CD8-positive, alpha-beta memory T cell (primary cell): ENCODE results near the gene CFTR. TPM values are rescaled to one million over a fixed set of nuclear protein-coding genes. Genes with fewer than 3 reads are reported as not detected.

Experiments
- CTCF ChIA-PET: fragments of 350-600 bp; sonication (Branson Sonifier 250); formaldehyde crosslinking; loops from one replicate; lab custom pipeline; 2021; ENCODE audit warnings: antibody characterized with exemption; lab: Charles Lee
- POLR2A ChIA-PET: fragments of 350-600 bp; sonication (Branson Sonifier 250); formaldehyde crosslinking; loops from one replicate; lab custom pipeline; 2021; ENCODE audit warnings: antibody characterized with exemption; lab: Charles Lee
- DNase-seq, 5 donors: peaks; one replicate each; pipeline versions ENCODE4 v3.0.0 to v3.0.0-alpha.2; 2020 to 2022; ENCODE audit warnings: mixed read lengths in 1 of 5
- H3K27ac ChIP-seq: one replicate; pipeline ENCODE4 v1.7.0; 2013; ENCODE audit warnings: low read depth, mild to moderate bottlenecking, low read length, moderate library complexity
- H3K27me3 ChIP-seq: 2 replicates; pipeline ENCODE4 v1.7.0; 2013; ENCODE audit warnings: low read length, mild to moderate bottlenecking; ENCODE audit not compliant: insufficient read depth, poor library complexity, severe bottlenecking
- H3K36me3 ChIP-seq: 2 replicates; pipeline ENCODE4 v1.7.0; 2013; ENCODE audit warnings: mild to moderate bottlenecking, low read length, moderate library complexity; ENCODE audit not compliant: insufficient read depth
- H3K4me1 ChIP-seq: 2 replicates; pipeline ENCODE4 v1.7.0; 2013; ENCODE audit warnings: mild to moderate bottlenecking, low read length, moderate library complexity; ENCODE audit not compliant: insufficient read depth
- H3K4me3 ChIP-seq: 2 replicates; pipeline ENCODE4 v1.7.0; 2013; ENCODE audit warnings: mild to moderate bottlenecking, low read length
- H3K9me3 ChIP-seq: 2 replicates; pipeline ENCODE4 v1.7.0; 2013; ENCODE audit warnings: mild to moderate bottlenecking, low read length
- H3K27ac Mint-ChIP-seq, 8 donors: one replicate each; pipeline ENCODE4 v1.8.0; 2020 to 2021; ENCODE audit warnings: mixed read lengths in 8 of 8, mild to moderate bottlenecking in 6 of 8, inconsistent platforms in 3 of 8, moderate library complexity in 3 of 8
- H3K27me3 Mint-ChIP-seq, 2 donors: one replicate each; pipeline ENCODE4 v1.8.0; 2020 to 2021; ENCODE audit warnings: mixed read lengths in 2 of 2, mild to moderate bottlenecking in 1 of 2, moderate library complexity in 1 of 2
- H3K36me3 Mint-ChIP-seq, 3 donors: one replicate each; pipeline ENCODE4 v1.8.0; 2020 to 2021; ENCODE audit warnings: mixed read lengths in 3 of 3, inconsistent platforms in 1 of 3, mild to moderate bottlenecking in 1 of 3
- H3K4me1 Mint-ChIP-seq, 3 donors: one replicate each; pipeline ENCODE4 v1.8.0; 2020 to 2021; ENCODE audit warnings: mixed read lengths in 3 of 3, inconsistent platforms in 1 of 3, mild to moderate bottlenecking in 1 of 3
- H3K4me3 Mint-ChIP-seq, 7 donors: one replicate each; pipeline ENCODE4 v1.8.0; 2020 to 2021; ENCODE audit warnings: mixed read lengths in 7 of 7, mild to moderate bottlenecking in 6 of 7, moderate library complexity in 4 of 7, inconsistent platforms in 2 of 7
- H3K9me3 Mint-ChIP-seq, 5 donors: one replicate each; pipeline ENCODE4 v1.8.0; 2020 to 2022; ENCODE audit warnings: mixed read lengths in 5 of 5, mild to moderate bottlenecking in 3 of 5, moderate library complexity in 2 of 5, inconsistent platforms in 1 of 5
- polyA plus RNA-seq: library from polyadenylated mRNA; unstranded; fragments of 300-500 nt; fragmentation: Illumina TruSeq; gene quantifications from one replicate; pipeline ENCODE4 v1.2.3, GENCODE V29; 2021
- total RNA-seq, 2 experiments: library from RNA; stranded (reverse); gene quantifications; one replicate each; pipeline ENCODE4 v1.2.3, GENCODE V29; 2021

CFTR gene
- total and polyA plus RNA-seq, 3 experiments from 2014 or later = not detected

GRCh38 chr7:117572856-117573620 is 93.2 kb downstream of the CFTR start:
- Mint-ChIP-seq H3K27ac (no peak overlapping the region), H3K36me3 (no peaks in the 10 kb centered on the region), H3K4me3 (no peak overlapping the region), H3K9me3 (peaks cover 0 to 6% (median 0%) of the 10 kb centered on the region in 5 donors), H3K4me1 (no peaks in the 10 kb centered on the region), H3K27me3 (no peaks in the 10 kb centered on the region)
- no peak overlapping the region for H3K4me3 ChIP-seq
- ChIA-PET POLR2A (no interaction called here), CTCF (no interaction called here)
- no peaks in the 10 kb centered on the region for H3K9me3 ChIP-seq
- H3K36me3 ChIP-seq = no peaks in the 10 kb centered on the region
- no peak for DNase-seq
- no peak overlapping the region for H3K27ac ChIP-seq
- H3K27me3 ChIP-seq = no peaks in the 10 kb centered on the region
- no peaks in the 10 kb centered on the region for H3K4me1 ChIP-seq

DNA sequence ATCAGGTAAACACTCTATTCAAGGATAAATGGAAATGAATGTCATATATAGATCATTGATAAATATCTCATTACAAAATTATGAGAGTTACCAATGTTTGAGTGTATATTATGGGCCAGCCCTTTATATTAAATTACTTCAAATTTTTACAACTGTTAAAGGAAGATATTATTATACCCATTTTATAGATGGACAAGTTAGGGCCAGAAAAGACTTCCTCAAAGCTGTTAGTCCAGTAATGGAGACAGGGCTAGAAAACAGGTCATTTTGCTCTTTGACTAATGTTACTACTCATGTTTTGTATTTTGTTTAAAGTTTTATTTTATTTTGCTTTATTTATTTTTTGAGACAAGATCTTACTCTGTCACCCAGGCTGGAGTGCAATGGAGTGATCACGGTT is 101.6 kb downstream of the CFTR start:
- no peak for DNase-seq
- no peaks in the 10 kb centered on the region for H3K27me3 ChIP-seq
- Mint-ChIP-seq H3K4me3 (no peak overlapping the region), H3K9me3 (peaks cover 0 to 6% (median 0%) of the 10 kb centered on the region in 5 donors), H3K4me1 (no peaks in the 10 kb centered on the region), H3K27me3 (no peaks in the 10 kb centered on the region), H3K36me3 (no peaks in the 10 kb centered on the region), H3K27ac (no peak overlapping the region)
- H3K4me3 ChIP-seq = no peak overlapping the region
- no peaks in the 10 kb centered on the region for H3K9me3 ChIP-seq
- no peaks in the 10 kb centered on the region for H3K36me3 ChIP-seq
- POLR2A ChIA-PET = no interaction called here
- H3K27ac ChIP-seq = no peak overlapping the region
- CTCF ChIA-PET = no interaction called here
- no peaks in the 10 kb centered on the region for H3K4me1 ChIP-seq

DNA sequence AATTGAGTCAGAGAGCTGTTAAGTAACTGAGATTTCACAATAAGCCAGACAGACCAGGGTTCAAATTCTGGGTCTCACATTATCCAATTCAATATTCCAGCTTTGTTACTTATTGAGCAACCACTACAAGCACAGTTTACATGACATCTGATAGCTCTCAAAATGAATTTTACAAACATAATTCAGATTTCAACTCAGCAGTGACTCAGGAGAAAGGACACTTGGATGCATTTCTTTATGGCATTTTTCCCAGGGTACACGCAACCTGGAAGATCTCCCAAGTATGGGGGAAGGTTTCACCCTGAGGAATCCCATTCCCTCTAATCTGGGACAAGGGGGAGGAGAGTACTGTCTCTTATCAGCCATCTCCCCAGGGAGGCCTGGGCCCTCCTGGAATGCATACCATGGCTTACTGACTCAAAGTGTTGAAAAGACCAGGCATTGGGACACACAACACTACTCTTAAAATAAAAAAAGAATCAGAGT is 102.4 kb downstream of the CFTR start:
- Histone ChIP-seq H3K4me3 (no peak overlapping the region), H3K27me3 (no peaks in the 10 kb centered on the region), H3K9me3 (no peaks in the 10 kb centered on the region), H3K36me3 (no peaks in the 10 kb centered on the region), H3K27ac (no peak overlapping the region), H3K4me1 (no peaks in the 10 kb centered on the region)
- CTCF ChIA-PET = no interaction called here
- no peaks in the 10 kb centered on the region for H3K27me3 Mint-ChIP-seq
- H3K27ac Mint-ChIP-seq = no peak overlapping the region
- H3K9me3 Mint-ChIP-seq = peaks cover 0 to 6% (median 0%) of the 10 kb centered on the region in 5 donors
- no peak overlapping the region for H3K4me3 Mint-ChIP-seq
- DNase-seq = no peak
- POLR2A ChIA-PET = no interaction called here
- no peaks in the 10 kb centered on the region for H3K36me3 Mint-ChIP-seq
- no peaks in the 10 kb centered on the region for H3K4me1 Mint-ChIP-seq

GRCh38 chr7:117587931-117588330 is 108.1 kb downstream of the CFTR start:
- CTCF ChIA-PET = no interaction called here

GRCh38 chr7:117588352-117588794 is 108.5 kb downstream of the CFTR start:
- H3K27ac ChIP-seq = no peak overlapping the region
- Mint-ChIP-seq H3K27me3 (no peaks in the 10 kb centered on the region), H3K36me3 (no peaks in the 10 kb centered on the region), H3K4me1 (no peaks in the 10 kb centered on the region), H3K4me3 (no peak overlapping the region), H3K9me3 (no peaks in the 10 kb centered on the region), H3K27ac (no peak overlapping the region)
- H3K4me1 ChIP-seq = no peaks in the 10 kb centered on the region
- no peak overlapping the region for H3K4me3 ChIP-seq
- ChIA-PET POLR2A (no interaction called here), CTCF (no interaction called here)
- H3K9me3 ChIP-seq = no peaks in the 10 kb centered on the region
- no peak for DNase-seq
- no peaks in the 10 kb centered on the region for H3K36me3 ChIP-seq
- H3K27me3 ChIP-seq = no peaks in the 10 kb centered on the region

More at GRCh38 chr7:117587931-117588330, 108.1 kb downstream of the CFTR start:
- Mint-ChIP-seq H3K27ac (no peak overlapping the region), H3K9me3 (no peaks in the 10 kb centered on the region), H3K36me3 (no peaks in the 10 kb centered on the region), H3K4me1 (no peaks in the 10 kb centered on the region), H3K4me3 (no peak overlapping the region), H3K27me3 (no peaks in the 10 kb centered on the region)
- Histone ChIP-seq H3K27ac (no peak overlapping the region), H3K4me1 (no peaks in the 10 kb centered on the region), H3K27me3 (no peaks in the 10 kb centered on the region), H3K4me3 (no peak overlapping the region), H3K36me3 (no peaks in the 10 kb centered on the region), H3K9me3 (no peaks in the 10 kb centered on the region)
- POLR2A ChIA-PET = no interaction called here
- DNase-seq = no peak

GRCh38 chr7:117590191-117590590 is 110.4 kb downstream of the CFTR start:
- no peak overlapping the region for H3K4me3 ChIP-seq
- CTCF ChIA-PET = no interaction called here
- H3K27me3 Mint-ChIP-seq = no peaks in the 10 kb centered on the region
- no peak overlapping the region for H3K4me3 Mint-ChIP-seq
- H3K27me3 ChIP-seq = no peaks in the 10 kb centered on the region
- no peak overlapping the region for H3K27ac ChIP-seq
- no peaks in the 10 kb centered on the region for H3K4me1 Mint-ChIP-seq
- no peaks in the 10 kb centered on the region for H3K9me3 ChIP-seq
- DNase-seq = no peak
- no peaks in the 10 kb centered on the region for H3K4me1 ChIP-seq
- H3K9me3 Mint-ChIP-seq = no peaks in the 10 kb centered on the region
- H3K36me3 Mint-ChIP-seq = no peaks in the 10 kb centered on the region
- no peak overlapping the region for H3K27ac Mint-ChIP-seq
- no peaks in the 10 kb centered on the region for H3K36me3 ChIP-seq
- POLR2A ChIA-PET = no interaction called here

DNA sequence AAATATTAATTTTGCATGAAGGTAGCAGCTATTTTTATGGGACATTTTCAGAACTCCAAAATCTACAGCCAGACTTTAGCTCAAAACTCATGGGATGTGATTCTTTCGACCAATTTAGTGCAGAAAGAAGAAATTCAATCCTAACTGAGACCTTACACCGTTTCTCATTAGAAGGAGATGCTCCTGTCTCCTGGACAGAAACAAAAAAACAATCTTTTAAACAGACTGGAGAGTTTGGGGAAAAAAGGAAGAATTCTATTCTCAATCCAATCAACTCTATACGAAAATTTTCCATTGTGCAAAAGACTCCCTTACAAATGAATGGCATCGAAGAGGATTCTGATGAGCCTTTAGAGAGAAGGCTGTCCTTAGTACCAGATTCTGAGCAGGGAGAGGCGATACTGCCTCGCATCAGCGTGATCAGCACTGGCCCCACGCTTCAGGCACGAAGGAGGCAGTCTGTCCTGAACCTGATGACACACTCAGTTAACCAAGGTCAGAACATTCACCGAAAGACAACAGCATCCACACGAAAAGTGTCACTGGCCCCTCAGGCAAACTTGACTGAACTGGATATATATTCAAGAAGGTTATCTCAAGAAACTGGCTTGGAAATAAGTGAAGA is 112.3 kb downstream of the CFTR start:
- H3K36me3 Mint-ChIP-seq = no peaks in the 10 kb centered on the region
- no peaks in the 10 kb centered on the region for H3K4me1 ChIP-seq
- ChIA-PET CTCF (no interaction called here), POLR2A (no interaction called here)
- peaks cover 0 to 2% (median 0%) of the 10 kb centered on the region in 5 donors for H3K9me3 Mint-ChIP-seq
- H3K4me1 Mint-ChIP-seq = no peaks in the 10 kb centered on the region
- H3K27ac ChIP-seq = no peak overlapping the region
- no peak overlapping the region for H3K27ac Mint-ChIP-seq
- DNase-seq = no peak
- no peaks in the 10 kb centered on the region for H3K36me3 ChIP-seq
- H3K4me3 Mint-ChIP-seq = no peak overlapping the region
- H3K9me3 ChIP-seq = no peaks in the 10 kb centered on the region
- H3K27me3 Mint-ChIP-seq = no peaks in the 10 kb centered on the region
- H3K27me3 ChIP-seq = no peaks in the 10 kb centered on the region
- H3K4me3 ChIP-seq = no peak overlapping the region

- CTCF ChIA-PET = no interaction called here
- Mint-ChIP-seq H3K9me3 (peaks cover 0 to 3% (median 0%) of the 10 kb centered on the region in 5 donors), H3K27ac (no peak overlapping the region), H3K4me3 (no peak overlapping the region), H3K4me1 (no peaks in the 10 kb centered on the region), H3K36me3 (no peaks in the 10 kb centered on the region), H3K27me3 (no peaks in the 10 kb centered on the region)
- Histone ChIP-seq H3K27ac (no peak overlapping the region), H3K9me3 (no peaks in the 10 kb centered on the region), H3K36me3 (no peaks in the 10 kb centered on the region), H3K4me3 (no peak overlapping the region), H3K27me3 (no peaks in the 10 kb centered on the region), H3K4me1 (no peaks in the 10 kb centered on the region)
- POLR2A ChIA-PET = no interaction called here
- no peak for DNase-seq
Observed at GRCh38 chr7:117596134-117596533, 116.3 kb downstream of the CFTR start.
